22Rv1 (cell line): ENCODE results near the gene WWC1.

Source experiments
- CTCF ChIP-seq: fragments of 450-650 bp; IDR thresholded peaks from 2 replicates; pipeline ENCODE4 v1.5.1; 2017; ENCODE audit warnings: mild to moderate bottlenecking
- ZFX ChIP-seq: fragments of 450-650 bp; IDR thresholded peaks from 2 replicates; pipeline ENCODE4 v1.6.1; 2017; ENCODE audit warnings: antibody characterized with exemption, borderline replicate concordance

GRCh38 chr5:168301593-168302390 is 10.3 kb downstream of the WWC1 start:
- TF ChIP-seq CTCF (no peak), ZFX (no peak)
